GM06990 (cell line): ENCODE data around the gene PALM.
A peak's percentile ranks its signal among the peaks of the same experiment; 100 is the strongest.

ENCODE experiments used
- DNase-seq: peaks from one replicate; pipeline ENCODE4 v3.0.0-alpha.2; 2011; ENCODE audit not compliant: insufficient read length; ENCODE audit errors: extremely low read depth
- H3K27me3 ChIP-seq: replicated peaks from 2 replicates; pipeline ENCODE4 v1.6.0; 2011; ENCODE audit warnings: low read length; ENCODE audit not compliant: control insufficient read depth, insufficient read depth
- H3K36me3 ChIP-seq: 2 replicates; pipeline ENCODE4 v1.5.1; 2011; ENCODE audit warnings: low read length; ENCODE audit not compliant: control insufficient read depth, insufficient read depth
- H3K4me3 ChIP-seq: replicated peaks from 2 replicates; pipeline ENCODE4 v1.5.1; 2011; ENCODE audit warnings: low read depth, mild to moderate bottlenecking, control low read depth, low read length
- CTCF ChIP-seq: IDR thresholded peaks from 2 replicates; pipeline ENCODE4 v1.5.1; 2011; ENCODE audit warnings: low read length, control low read depth, mild to moderate bottlenecking, inconsistent platforms; ENCODE audit not compliant: insufficient read depth, poor library complexity, severe bottlenecking

PALM gene

GRCh38 chr19:703329-703650 is 5.4 kb upstream of the PALM start:
- H3K36me3 ChIP-seq, result no peaks in the 10 kb centered on the region
- TF ChIP-seq CTCF, result no peak
- DNase-seq, result no peak
- no peaks in the 10 kb centered on the region; the same call in 1 of the 2 replicates for H3K27me3 ChIP-seq
- H3K4me3 ChIP-seq, result no peak overlapping the region

GRCh38 chr19:703651-704446 is 4.9 kb upstream of the PALM start:
- no peak for TF ChIP-seq CTCF
- peak; percentile 56 for DNase-seq

GRCh38 chr19:704447-704741 is 4.3 kb upstream of the PALM start:
- H3K4me3 ChIP-seq, result no peak overlapping the region
- H3K27me3 ChIP-seq, result no peaks in the 10 kb centered on the region; the same call in 1 of the 2 replicates
- no peak for TF ChIP-seq CTCF
- no peak for DNase-seq
- no peaks in the 10 kb centered on the region for H3K36me3 ChIP-seq

More at GRCh38 chr19:703651-704446, 4.9 kb upstream of the PALM start:
- Histone ChIP-seq H3K36me3 (no peaks in the 10 kb centered on the region), H3K27me3 (no peaks in the 10 kb centered on the region; the same call in 1 of the 2 replicates), H3K4me3 (no peak overlapping the region)

- no peak for DNase-seq
- no peak for TF ChIP-seq CTCF
- no peaks in the 10 kb centered on the region; the same call in none of the 2 replicates for H3K27me3 ChIP-seq
- H3K4me3 ChIP-seq, result no peak overlapping the region
- no peaks in the 10 kb centered on the region for H3K36me3 ChIP-seq
Observed at GRCh38 chr19:709196-709964, 645 bp downstream of the PALM start.

- Histone ChIP-seq H3K4me3 (no peak overlapping the region), H3K36me3 (no peaks in the 10 kb centered on the region), H3K27me3 (no peaks in the 10 kb centered on the region; the same call in none of the 2 replicates)
- no peak for TF ChIP-seq CTCF
- DNase-seq, result no peak
Observed at GRCh38 chr19:709965-710571, 1.3 kb downstream of the PALM start.
